Cardiac muscle cell (in vitro differentiated cells and primary cell): ENCODE measurements around the gene LRRC14B. TPM values are rescaled to one million over a fixed set of nuclear protein-coding genes. Genes with fewer than 3 reads are reported as not detected.
"Not testable (repeated sequence)": the region's sequence is repeated elsewhere in the genome, so short reads cannot be mapped to it uniquely, and the experiment has no call there.

Experiments
- DNase-seq, 2 donors: peaks; one replicate each; pipeline versions ENCODE4 v3.0.0 to v3.0.0-alpha.2; 2010 to 2017; ENCODE audit warnings: low read depth in 1 of 2, low spot score in 1 of 2
- H3K27ac ChIP-seq: fragments of 200-600 bp; sonication (generic); 2 replicates; pipeline ENCODE4 v1.5.1; 2016
- H3K27me3 ChIP-seq: fragments of 200-600 bp; sonication (generic); 2 replicates; pipeline ENCODE4 v1.6.0; 2016; ENCODE audit warnings: control low read depth
- H3K36me3 ChIP-seq: fragments of 200-600 bp; sonication (generic); 2 replicates; pipeline ENCODE4 v1.5.1; 2016; ENCODE audit warnings: control low read depth
- H3K4me1 ChIP-seq: fragments of 200-600 bp; sonication (generic); 2 replicates; pipeline ENCODE4 v1.8.1; 2017; ENCODE audit warnings: low read depth, mild to moderate bottlenecking, mixed run types
- H3K4me3 ChIP-seq: fragments of 200-600 bp; sonication (generic); 2 replicates; pipeline ENCODE4 v1.5.1; 2016; ENCODE audit warnings: mild to moderate bottlenecking
- H3K9me3 ChIP-seq: fragments of 200-600 bp; sonication (generic); 2 replicates; pipeline ENCODE4 v1.5.1; 2017; ENCODE audit warnings: low read depth, mild to moderate bottlenecking, control low read depth
- polyA plus RNA-seq: library from polyadenylated mRNA; unstranded; fragments of >200 nt; fragmentation: Nextera tagmentation; extraction: Ambion mirVana; gene quantifications from 2 replicates; pipeline ENCODE4 v1.2.1, GENCODE V29; 2016
- total RNA-seq: library from RNA; depleted of rRNA; stranded (reverse); fragments of >200 nt; gene quantifications from 2 replicates; pipeline ENCODE4 v1.2.3, GENCODE V29; 2016
- TF ChIP-seq, protein P1 (sequence below): IDR thresholded peaks from 2 replicates; pipeline ENCODE4 v1.5.1; 2012; ENCODE audit warnings: low read depth, mild to moderate bottlenecking, low read length

Gene LRRC14B
- total and polyA plus RNA-seq, 2 experiments from 2014 or later = 2.7 to 3.6 TPM

DNA sequence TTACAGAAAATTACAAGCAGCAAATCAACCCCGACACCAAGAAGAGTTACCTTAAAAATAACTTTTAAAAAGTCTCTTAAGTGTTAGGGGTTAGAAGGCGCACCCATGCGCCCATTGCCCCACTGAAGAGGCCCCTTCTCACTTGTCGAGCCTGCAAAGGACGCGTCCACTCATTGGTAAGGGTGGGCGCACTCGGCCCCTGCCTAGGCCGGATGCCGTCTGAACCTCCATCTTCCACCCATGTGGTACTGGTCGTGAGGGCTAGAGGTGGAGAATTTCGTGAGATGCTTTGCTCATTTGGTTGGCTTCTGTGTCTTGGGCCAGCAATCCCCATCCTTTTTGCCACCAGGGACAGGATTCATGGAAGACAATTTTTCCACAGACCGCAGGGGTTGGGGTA, 27.5 kb upstream of the LRRC14B start:
- H3K4me3 ChIP-seq = no peak overlapping the region
- no peaks in the 10 kb centered on the region for H3K27me3 ChIP-seq
- TF ChIP-seq, protein P1, sequence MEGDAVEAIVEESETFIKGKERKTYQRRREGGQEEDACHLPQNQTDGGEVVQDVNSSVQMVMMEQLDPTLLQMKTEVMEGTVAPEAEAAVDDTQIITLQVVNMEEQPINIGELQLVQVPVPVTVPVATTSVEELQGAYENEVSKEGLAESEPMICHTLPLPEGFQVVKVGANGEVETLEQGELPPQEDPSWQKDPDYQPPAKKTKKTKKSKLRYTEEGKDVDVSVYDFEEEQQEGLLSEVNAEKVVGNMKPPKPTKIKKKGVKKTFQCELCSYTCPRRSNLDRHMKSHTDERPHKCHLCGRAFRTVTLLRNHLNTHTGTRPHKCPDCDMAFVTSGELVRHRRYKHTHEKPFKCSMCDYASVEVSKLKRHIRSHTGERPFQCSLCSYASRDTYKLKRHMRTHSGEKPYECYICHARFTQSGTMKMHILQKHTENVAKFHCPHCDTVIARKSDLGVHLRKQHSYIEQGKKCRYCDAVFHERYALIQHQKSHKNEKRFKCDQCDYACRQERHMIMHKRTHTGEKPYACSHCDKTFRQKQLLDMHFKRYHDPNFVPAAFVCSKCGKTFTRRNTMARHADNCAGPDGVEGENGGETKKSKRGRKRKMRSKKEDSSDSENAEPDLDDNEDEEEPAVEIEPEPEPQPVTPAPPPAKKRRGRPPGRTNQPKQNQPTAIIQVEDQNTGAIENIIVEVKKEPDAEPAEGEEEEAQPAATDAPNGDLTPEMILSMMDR = no peak
- H3K27ac ChIP-seq = no peak overlapping the region
- no peak for DNase-seq
- no peaks in the 10 kb centered on the region for H3K9me3 ChIP-seq
- no peaks in the 10 kb centered on the region for H3K4me1 ChIP-seq
- H3K36me3 ChIP-seq = no peaks in the 10 kb centered on the region

DNA sequence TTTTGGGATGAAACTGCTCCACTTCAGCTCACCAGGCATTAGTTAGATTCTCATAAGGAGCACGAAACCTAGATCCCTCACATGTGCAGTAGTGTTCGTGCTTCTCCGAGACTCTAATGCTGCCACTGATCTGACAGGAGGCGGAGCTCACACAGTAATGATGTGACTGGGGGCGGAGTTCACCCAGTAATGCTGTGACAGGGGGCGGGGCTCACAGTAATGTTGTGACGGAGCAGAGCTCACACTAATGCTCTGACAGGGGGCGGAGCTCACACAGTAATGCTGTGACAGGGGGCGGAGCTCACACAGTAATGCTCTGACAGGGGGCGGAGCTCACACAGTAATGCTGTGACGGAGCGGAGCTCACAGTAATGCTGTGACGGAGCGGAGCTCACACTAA, 27.1 kb upstream of the LRRC14B start:
- Histone ChIP-seq H3K4me1 (no peaks in the 10 kb centered on the region), H3K4me3 (no peak overlapping the region), H3K27me3 (no peaks in the 10 kb centered on the region), H3K36me3 (no peaks in the 10 kb centered on the region), H3K9me3 (no peaks in the 10 kb centered on the region), H3K27ac (no peak overlapping the region)
- no peak for DNase-seq
- TF ChIP-seq, protein P1 = no peak

DNA sequence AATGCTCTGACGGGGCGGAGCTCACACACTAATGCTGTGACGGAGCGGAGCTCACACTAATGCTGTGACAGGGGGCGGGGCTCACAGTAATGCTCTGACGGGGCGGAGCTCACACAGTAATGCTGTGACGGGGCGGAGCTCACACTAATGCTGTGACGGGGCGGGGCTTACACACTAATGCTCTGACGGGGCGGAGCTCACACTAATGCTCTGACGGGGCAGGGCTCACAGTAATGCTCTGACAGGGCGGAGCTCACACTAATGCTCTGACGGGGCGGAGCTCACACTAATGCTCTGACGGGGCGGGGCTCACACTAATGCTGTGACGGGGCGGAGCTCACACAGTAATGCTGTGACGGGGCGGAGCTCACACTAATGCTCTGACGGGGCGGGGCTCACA, 26.5 kb upstream of the LRRC14B start:
- H3K27me3 ChIP-seq, H3K9me3 ChIP-seq, H3K36me3 ChIP-seq, H3K4me3 ChIP-seq, H3K4me1 ChIP-seq, H3K27ac ChIP-seq, DNase-seq: not testable (repeated sequence)

GRCh38 chr5:166441-167372, 24.6 kb upstream of the LRRC14B start:
- no peaks in the 10 kb centered on the region for H3K36me3 ChIP-seq
- no peaks in the 10 kb centered on the region for H3K9me3 ChIP-seq
- no peaks in the 10 kb centered on the region for H3K4me1 ChIP-seq
- H3K27me3 ChIP-seq = no peaks in the 10 kb centered on the region
- H3K27ac ChIP-seq = no peak overlapping the region
- DNase-seq = no peak
- TF ChIP-seq, protein P1 = no peak
- no peak overlapping the region for H3K4me3 ChIP-seq

- TF ChIP-seq, protein P1 = no peak
- no peak for DNase-seq
- no peaks in the 10 kb centered on the region for H3K27me3 ChIP-seq
- no peaks in the 10 kb centered on the region for H3K9me3 ChIP-seq
- no peaks in the 10 kb centered on the region for H3K36me3 ChIP-seq
- H3K4me3 ChIP-seq = no peak overlapping the region
- no peaks in the 10 kb centered on the region for H3K4me1 ChIP-seq
- no peak overlapping the region for H3K27ac ChIP-seq
These were observed 23.8 kb upstream of the LRRC14B start for GRCh38 chr5:167511-167910.

DNA sequence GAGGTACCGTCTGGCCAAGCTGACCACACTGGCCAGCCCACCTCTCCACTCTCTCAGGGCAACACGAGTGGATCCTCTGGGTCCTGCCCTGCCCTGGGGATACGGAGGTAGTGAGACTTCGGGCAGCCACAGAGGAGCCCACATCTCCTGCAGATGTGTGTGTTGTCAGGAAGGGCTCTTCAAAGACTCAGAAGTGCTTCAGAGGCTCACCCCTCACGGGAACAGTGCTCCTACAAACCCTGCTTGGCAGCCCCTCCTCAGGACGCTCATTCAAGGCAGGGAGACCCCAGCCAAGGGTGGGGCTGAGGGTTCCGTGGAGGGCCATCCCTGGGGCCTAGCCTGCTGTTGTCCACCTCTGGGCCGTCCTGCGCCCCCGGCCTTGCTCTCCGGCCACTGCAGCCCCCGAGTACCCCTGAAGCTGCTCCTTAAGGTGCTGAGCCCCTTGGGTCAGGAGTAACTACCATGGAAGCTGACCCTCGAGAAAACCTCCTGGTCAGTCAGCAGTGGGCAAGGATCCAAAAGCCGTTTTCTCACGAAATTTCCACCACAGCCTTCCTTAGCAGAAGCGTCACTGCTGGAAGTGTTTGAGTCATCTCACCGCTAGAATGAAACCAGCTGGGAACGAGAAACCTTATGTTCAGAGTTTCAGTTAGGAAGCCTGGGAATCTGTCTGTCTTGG, 23.2 kb upstream of the LRRC14B start:
- TF ChIP-seq, protein P1 = no peak
- H3K4me3 ChIP-seq = no peak overlapping the region
- H3K9me3 ChIP-seq = no peaks in the 10 kb centered on the region
- H3K36me3 ChIP-seq = no peaks in the 10 kb centered on the region
- H3K27ac ChIP-seq = no peak overlapping the region
- DNase-seq = peak in 1 of 2 donors; percentile 95
- H3K27me3 ChIP-seq = no peaks in the 10 kb centered on the region
- H3K4me1 ChIP-seq = no peaks in the 10 kb centered on the region
